Midbrain (tissue), 1 donor: ENCODE results near the gene SBK1.
A peak's percentile ranks its signal among the peaks of the same experiment; 100 is the strongest.
"Not testable (repeated sequence)": the region's sequence is repeated elsewhere in the genome, so short reads cannot be mapped to it uniquely, and the experiment has no call there.

Experiments
- DNase-seq: peaks from one replicate; lab custom pipeline; 2025; lab: John Stamatoyannopoulos, UW

Gene SBK1

DNA sequence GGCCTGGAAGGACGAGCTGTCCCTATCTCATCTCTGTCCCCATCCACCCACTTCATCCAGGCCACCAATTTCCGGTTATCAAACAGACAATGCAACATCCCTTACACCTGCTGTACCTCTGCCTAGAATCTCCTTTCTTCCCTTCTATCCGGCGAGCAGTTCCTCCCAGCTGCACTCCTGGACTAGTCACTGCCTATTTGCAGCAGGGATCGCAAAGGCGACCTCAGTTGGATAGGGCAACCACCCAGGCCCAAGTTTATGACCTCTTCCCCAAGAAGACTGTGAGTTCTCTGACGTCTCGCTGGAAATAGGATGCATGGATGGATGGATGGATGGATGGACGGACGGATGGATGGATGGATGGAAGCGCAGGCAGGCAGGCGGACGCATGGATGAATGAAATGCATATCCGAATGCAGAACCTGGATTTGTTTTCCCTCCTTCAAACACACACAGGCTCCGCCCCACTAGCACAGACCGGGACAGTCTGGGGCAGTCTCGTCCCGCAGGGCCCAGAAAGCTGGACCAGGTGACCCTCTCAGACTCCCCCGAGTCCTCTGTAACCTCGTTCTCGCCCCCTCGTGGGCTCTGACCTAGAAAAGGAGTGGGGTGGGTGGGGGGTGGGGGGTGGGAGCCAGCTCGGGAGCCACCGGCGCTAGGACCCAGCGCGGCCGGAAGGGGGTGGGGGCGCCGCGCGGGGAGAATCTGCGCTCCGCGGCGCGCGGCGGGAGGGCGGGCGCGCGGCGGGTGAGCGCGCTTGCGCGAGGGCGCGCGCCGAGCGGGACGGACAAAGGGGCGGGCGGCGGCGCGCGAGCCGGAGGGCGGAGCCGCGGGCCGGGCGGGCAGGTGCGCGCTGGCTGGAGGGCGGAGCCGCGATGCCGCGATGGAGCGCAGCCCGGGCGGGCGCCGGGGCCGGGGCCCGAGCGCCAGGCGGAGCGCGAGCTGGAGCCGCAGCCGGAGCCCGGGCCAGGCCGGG is at the start of gene SBK1:
Gene SBK1 (plus strand): TSS at position 875 of the 976 bp plus-strand sequence. CDS start 24,867 bp downstream, outside the sequence.
- peak; percentile 85 for DNase-seq

DNA sequence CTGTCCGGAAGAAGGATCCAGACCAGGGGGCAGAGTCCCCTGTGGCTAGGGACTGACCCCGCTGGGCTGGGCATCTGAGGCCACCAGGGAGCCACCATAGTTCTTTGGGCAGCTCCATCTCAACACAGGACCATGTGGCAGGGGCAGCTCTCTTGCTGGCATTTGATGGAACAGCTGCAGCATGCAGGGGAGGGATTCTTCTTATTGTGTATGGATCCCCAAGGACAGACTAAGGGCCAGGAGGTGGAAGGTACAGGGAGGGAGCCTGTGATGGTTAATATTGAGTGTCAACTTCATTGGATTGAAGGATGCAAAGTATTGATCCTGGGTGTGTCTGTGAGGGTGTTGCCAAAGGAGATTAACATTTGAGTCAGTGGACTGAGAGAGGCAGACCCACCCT is 42.8 kb upstream of the SBK1 start:
- not testable (repeated sequence) for DNase-seq

DNA sequence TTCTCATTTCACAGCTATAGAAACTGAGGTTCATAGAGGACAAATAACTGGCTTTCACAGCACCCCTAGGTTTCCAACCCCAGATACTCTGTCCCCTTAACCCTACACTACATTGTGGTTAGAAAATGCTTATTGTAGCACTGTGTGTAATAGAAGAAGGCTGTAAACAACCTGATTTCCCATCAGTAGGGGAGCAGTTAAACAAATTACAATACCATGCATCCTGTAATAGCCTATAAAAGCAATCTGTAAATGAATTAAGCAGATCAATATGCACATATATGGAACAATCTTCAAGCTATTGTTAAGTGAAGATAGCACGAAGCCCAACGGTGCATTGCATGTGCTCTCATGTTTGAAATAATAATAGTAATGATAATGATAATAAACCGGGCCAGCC is 41.3 kb upstream of the SBK1 start:
- no peak for DNase-seq

DNA sequence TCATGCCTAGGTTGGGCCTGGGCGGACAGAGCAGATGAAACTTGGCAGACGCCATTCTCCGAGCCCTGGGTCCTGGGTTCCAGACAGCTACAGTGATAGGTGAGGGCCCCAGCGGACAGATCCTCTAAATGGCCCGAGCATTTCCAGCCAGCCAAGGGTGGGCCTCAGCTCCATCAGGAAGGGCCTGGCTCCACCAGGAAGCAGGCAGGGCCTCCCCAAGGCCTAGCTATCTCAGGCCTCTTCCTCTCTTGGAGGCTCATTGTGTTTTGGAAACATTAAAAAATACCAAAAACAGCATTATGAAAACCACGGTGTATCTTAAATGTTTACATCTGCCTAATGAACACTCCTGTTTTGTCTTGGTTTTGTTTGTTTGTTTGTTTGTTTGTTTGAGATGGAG is 38.2 kb upstream of the SBK1 start:
- DNase-seq: no peak

DNA sequence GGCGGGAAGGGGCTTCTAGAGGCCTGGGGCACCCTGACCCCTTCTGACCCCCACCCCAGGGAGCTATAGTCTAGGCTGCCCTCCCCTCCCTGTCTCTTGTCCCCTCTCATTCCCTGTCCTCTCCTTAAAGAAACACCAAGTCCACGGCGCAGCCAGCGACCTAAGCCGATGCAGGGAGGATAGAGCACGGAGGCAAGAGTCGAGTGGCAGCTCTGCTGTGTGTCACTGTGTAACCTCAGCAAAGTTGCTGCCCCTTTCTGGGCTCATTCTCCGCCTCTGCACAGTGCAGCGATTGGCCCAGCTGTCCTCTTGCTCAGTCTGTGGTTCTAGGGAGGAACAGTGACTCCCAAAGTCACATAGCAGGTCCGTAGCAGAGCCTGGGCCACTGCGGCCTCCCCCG is 36.5 kb upstream of the SBK1 start:
- DNase-seq: no peak

DNA sequence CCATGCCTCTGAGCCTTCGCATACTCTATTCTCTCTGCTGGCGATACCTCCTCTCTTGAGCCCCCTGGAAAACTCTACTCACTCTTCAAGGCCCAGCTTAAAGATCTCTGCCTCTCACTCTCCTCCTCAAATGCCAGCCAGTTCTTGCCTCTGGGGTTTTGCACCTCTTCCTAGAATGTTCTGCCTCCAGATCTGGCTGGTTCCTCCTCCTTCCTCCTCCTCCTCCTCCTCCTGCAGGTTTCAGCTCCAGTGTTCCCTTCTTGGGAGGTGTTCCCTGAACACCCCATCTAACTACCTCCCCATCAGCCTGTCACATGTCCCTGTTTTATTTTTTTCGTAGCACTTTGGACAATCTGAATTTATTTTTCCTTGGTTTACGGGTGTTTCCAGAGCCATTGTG is 35.1 kb upstream of the SBK1 start:
- DNase-seq: no peak

DNA sequence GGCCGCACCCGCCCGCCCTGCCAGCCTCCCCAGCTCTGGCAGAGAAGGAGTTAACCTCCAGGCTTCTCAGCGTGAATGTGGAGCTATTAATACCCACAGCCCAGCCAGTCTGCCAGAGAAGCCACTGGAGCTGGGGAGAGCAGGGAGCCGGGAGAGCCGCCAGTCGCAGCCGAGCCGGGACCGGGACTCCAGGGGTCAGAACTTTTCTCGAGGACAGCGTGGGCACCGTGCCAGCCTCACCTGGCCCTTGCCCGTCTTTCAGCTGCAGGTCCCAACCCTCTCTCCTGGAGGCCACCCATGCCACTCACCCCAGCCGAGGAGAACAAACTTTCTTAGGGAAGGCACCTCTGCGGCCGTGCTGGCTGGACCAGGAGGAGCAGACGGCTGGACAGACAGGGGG is 33.8 kb upstream of the SBK1 start:
- peak; percentile 22 for DNase-seq

DNA sequence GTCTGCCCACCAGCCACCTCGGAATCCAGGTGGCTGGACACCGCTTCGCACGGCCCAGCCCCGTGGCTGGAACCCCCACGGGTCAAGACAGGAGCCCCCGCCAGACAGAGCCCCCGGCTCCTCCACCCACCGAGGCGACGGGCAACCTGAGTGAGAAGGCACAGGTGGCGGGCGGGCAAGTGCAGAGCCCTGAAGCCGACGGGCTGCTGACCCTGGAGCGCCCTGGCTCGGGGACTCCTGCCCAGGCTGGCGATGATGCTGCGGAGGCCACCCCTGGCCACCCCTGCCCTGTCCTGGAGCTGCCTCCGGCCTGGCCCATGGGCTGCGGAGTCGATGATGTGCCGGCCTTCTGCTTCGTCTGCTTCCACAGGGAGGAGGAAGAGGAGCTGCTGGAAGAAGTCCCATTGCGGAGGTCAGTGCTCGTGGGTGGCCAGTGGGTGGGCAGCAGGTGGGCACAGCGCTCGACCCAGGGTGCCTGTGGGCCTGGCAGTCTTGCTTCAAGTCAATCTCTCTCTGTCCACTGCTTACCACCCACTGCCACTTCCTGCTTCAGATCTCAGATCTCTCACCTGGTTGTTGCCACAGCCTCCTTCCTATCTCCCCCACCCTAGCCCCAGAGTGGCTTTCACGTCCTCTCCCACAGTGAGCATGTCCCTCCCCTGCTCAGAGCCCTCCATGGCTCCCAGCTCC is 33.1 kb upstream of the SBK1 start:
- no peak for DNase-seq

DNA sequence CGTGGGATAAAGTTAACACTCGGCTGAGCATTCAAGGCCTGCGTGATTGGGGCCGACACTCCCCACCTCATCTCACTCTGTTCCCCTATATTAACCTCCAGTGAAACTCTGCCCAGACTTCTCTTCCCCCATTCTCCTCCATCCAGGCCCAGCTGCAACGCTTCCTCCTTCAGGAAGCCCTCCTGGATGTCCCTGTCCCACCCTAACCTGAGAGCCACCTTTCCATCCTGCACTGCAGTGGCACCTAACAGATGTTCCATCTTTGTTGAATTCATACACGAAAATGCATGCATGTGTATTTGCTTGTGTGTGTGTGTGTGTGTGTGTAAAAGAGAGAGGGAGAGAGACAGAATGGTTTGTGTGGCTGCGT is 32.6 kb upstream of the SBK1 start:
- DNase-seq: no peak

DNA sequence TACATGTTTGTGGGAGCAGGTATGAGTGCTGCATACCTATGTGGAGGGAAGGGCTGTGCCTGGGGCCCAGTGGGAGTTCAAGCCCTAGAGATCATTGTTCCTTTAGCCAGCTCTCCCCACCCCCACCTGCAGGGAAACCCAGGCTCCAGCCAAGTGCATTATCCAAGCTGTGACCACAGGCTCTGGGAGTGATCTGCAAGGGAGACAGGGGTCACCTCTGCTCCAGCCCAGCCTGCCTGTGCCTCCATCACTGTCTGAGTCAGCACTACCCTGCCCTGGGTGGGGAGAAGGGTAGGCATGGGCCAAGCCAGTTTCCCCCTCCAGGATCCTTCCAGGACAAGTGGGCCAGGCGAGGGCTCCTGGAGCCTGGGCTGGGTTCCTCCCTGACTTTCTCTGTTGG is 32.1 kb upstream of the SBK1 start:
- no peak for DNase-seq

DNA sequence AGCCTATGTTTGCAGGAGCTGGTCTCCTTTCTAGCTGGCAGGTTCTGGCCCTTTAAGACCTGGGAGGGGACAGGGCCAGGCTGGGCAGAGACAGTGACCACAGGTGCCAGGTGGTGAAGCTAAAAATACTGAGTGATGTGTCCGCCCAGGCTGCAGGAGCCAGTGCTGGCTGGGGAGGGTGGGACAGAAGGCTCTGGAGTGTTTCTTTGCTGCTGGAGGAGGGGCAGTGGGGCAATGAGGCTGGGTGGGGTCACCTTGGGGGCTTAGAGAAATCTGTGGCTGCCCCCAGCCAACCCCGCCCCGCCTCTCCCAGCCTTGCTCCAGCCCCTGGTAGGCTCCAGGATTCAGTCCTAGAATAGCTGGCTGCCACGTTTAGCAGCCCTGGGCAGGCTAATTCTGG is 30.4 kb upstream of the SBK1 start:
- no peak for DNase-seq

DNA sequence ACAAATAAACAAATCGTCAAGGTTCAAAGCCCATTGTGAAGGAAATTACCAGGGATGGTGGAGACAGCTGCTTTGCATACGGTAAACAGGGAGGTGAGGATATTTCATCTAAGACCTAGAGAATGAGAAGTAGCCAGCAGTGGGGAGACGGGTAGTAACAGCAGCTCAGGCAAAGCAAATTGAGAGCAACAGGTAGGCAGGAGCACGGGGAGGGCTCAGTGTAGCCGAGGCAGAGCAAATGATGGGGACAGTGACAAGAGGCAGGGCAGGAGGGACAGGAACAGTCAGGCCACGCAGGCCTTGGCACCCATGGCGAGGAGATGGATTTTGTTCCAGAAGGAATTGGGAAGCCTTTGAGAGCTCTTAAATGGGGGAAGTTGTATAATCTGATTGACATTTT is 29.0 kb upstream of the SBK1 start:
- DNase-seq: no peak

DNA sequence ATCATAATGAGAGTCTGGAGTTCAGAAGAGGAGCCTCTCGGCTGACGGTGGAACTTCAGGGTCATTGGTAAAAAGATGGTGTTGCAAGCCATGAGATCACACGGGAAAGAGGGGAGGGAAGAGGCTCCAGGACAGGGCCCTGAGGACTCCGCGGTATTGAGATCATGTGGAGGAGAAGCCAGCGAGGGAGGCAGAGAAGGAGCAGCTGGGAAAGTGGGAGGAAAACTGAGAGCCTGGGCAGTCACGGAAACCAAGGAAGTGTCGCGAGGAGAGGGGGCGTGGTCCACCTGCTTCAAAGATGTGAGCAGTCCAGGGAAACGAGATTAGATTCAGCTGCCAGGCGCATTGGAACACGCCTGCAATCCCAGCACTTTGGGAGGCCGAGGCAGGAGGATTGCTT is 27.7 kb upstream of the SBK1 start:
- DNase-seq: no peak

DNA sequence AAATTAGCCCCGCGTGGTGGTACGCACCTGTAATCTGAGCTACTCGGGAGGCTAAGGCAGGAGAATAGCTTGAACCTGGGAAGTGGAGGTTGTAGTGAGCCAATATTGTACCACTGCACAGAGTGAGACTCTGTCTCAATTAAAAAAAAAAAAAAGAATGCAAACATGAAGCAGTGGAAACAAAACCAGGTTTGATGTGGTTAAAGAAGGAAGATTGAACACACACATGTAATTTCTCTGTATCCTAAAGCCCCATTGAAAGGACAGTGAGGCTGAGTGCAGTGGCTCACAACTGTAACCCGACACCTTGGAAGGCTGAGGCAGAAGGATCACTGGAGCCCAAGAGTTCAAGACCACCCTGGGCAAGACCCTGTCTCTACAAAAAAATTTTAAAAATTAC is 26.5 kb upstream of the SBK1 start:
- no peak for DNase-seq

DNA sequence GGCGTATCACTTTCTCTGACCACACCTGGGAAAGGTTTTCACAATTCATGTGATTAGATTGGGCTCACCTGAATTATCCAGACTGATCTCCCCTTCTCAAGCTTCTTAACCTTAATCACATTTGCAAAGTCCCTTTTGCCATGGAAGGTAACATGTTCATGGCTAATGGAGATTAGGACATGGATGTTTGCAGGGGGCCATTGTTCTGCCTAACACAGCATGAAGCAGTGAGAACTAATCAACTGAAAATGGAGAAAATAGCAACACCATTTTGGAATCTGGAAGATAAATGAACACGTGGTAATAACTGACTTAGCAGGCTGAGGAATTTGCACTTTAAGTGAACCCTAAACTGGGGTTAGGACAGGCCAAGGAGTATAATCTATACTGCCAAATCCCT is 25.0 kb upstream of the SBK1 start:
- DNase-seq: no peak

DNA sequence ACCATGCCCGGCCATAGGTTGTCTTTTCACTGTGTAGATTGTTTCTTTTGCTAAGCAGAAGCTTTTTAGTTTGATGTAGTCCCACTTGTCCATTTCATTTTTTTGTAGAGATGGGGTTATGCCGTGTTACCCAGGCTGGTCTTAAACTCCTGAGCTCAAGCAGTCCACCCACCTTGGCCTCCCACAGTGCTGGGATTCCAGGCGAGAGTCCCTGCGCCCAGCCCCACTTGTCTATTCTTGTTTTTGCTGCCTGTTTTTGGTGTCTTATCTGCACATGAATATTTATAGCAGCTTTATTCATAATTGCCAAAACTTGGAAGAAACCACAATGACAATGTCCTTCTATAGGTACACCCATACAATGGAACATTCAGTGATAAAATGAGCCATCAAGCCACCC is 18.8 kb upstream of the SBK1 start:
- DNase-seq: no peak

DNA sequence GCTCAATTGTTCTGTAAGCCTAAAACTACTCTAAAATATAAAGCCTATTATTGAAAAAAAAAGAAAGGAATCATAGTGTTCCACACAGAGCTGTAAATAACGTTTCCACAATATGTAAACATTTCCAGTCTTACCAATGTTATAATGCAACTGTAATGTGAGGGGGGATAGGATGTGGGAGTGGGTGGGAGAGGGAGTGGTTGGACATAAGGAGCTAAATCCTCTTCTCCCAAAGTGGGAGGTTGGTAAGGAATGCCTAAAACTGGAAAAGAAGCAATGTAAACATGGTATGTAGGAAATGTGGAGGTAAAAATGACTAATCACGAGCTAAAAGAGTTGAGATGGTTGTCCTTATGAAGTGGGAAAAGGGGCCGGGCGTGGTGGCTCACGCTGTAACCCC is 17.6 kb upstream of the SBK1 start:
- no peak for DNase-seq

DNA sequence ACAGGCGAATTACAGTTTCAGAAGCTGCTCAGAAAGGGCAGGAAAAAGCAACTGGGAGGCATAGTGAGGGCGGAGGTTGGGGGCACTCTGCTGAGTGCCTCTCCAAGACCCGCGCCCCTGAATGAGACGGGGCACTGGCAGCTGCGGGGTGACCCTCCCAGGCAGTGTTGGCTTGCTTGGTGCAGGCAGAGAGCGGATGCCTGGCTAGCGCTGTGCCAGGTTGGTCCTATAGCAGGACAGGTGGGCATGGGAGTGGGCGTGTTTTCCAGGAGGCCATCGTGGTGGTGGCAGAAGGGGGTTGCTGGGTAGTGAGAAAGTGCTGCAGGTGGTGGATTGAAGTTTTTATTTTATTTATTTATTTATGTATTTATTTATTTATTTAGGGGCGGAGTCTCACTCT is 16.0 kb upstream of the SBK1 start:
- no peak for DNase-seq

DNA sequence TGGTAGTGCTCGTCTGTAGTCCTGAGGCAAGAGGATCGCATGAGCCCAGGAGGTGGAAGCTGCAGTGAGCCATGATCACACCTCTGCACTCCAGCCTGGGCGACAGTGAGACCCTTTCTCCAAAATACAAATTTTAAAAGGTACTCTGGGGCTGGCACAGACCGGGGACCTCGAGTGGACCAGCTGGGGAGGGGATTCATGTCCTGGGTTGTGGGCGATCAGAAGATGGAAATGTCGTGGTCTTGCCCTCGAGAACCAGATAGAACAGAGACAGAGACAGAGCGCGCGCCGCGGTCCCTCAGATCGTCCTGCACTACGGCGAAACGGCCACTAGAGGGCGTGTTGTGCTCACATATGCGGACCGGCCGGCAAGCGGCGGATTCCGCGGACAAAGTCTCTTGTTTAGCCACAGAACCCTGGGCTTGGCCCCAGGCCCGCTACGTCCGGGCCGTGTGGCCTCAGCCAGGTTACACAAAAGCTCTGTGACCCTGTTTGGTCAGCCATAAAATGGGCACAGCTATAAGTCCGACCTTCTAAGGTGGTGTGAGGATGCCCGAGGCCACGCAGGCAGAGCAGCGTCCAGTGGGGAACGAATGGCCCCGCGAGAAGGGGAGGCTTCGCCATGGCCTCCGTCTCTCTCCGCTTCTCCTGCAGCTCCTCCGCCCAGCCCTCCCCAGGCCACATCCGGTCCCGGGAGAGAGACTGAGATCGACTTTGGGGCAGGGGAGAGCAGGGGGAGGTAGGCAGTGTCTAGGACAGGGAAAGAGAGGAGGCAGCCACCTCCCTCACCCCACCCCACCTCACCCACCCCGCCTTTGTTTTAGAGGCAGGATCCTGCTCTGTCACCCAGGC is 14.6 kb upstream of the SBK1 start:
- peak; percentile 79 for DNase-seq

DNA sequence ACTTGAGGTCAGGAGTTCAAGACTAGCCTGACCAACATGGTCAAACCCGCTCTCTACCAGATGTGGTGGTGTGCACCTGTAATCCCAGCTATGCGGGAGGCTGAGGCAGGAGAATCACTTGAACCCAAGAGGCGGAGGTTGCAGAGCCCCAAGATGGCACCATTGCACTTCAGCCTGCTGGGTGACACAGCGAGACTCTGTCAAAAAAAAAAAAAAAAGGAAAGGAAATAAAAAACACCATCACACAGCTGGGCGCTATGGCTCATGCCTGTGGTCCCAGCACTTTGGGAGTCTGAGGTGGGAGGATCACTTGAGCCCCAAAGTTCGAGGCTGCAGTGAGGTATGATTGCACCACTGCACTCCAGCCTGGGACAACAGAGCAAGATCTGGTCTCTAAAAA is 13.3 kb upstream of the SBK1 start:
- DNase-seq: no peak

DNA sequence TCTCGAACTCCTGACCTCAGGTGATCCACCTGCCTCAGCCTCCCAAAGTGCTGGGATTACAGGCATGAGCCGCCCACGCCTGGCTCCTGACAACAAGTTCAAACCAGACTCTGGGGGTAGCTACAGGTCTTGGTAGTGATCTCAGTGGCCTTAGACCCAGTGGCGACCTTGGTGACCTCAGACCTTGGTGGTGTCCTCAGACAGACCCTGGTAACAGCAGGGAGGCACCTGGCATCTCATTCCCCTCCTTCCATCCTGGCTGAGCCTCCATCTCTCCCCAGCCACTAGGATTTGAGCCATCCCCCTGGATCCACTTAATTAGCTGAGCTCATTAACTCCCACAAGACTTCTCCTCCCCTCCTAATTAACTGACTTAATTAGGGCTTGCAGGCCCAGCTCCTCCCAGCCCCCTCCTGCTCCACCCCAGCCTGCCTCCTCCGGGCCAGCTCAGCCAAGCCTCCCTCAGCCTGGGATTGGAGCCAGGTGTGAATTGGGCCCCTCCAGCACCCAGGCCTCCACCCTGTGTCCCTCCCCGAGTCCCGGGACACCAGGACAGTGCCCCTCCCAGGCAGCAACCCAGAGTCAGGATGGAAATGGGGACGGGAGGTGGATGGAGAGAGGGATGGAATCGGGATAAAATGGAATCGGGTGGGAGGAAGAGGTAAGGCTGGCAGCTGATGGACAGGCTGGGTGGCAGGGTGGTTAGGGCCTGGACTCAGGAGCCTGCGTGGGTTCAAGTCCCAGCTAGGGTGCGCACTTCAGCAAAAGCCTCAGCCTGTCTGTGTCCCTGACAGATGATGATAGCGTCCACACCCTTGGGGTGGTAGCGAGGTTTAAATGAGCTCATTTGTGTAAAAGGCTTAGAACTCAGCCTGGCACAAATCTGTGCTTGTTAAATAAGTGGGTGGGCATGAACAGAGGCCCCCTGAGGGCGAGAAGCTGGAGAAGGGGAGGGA is 11.2 kb upstream of the SBK1 start:
- no peak for DNase-seq
